ENCODE measurements around the gene CCN5. TPM values are rescaled to one million over a fixed set of nuclear protein-coding genes. Genes with fewer than 3 reads are reported as not detected.

CCN5 gene
- total and polyA plus RNA-seq, 2 of the 13 experiments (the other 11 are each of a cell fraction or from before 2014, with no cell fraction given), result 0.12 TPM; not detected in 1

GRCh38 chr20:44742304-44743079 lies 27.3 kb downstream of the CCN5 start:
- 24% methylated on average over 14 of the region's 14 CpGs for WGBS (ENCODE audit: low lambda C conversion rate)
- Histone ChIP-seq H2AFZ (ENCODE audit: low read length) (no peak overlapping the region), H3K27ac (ENCODE audit: extremely low read length, insufficient read depth, low read length) (no peak overlapping the region), H3K4me2 (ENCODE audit: low read depth, low read length) (no peak overlapping the region), H3K79me2 (ENCODE audit: insufficient read depth, low read length) (no peaks in the 10 kb centered on the region), H3K4me1 (ENCODE audit: insufficient read depth, low read length) (peaks cover 14% of the 10 kb centered on the region), H4K20me1 (ENCODE audit: insufficient read depth, low read length) (0 out of 2 replicates have a peak, but pooled peaks cover 3% of the 10 kb centered on the region), H3K27me3 (ENCODE audit: control insufficient read depth in 1 of 2, insufficient read depth in 2 of 2, low read length in 2 of 2) (peaks cover 14 to 53% of the 10 kb centered on the region in 2 experiments), H3K9ac (ENCODE audit: insufficient read depth, low read depth, low read length) (no peak overlapping the region), H3K4me3 (replicated peaks in 1 of 3; ENCODE audit: insufficient read depth in 1 of 3, low read depth in 2 of 3, low read length in 3 of 3) (no peak overlapping the region), H3K36me3 (replicated peaks in 1 of 2; ENCODE audit: control insufficient read depth in 1 of 2, insufficient read depth in 2 of 2, low read length in 2 of 2) (no peaks in the 10 kb centered on the region), H3K9me3 (ENCODE audit: low read length) (no peaks in the 10 kb centered on the region)
- no peak for DNase-seq (ENCODE audit: low spot score)
- ChIA-PET CTCF (ENCODE audit: low intra/inter-chr PET ratio, low total read pairs) (no interaction called here), POLR2A (no interaction called here)
- BruUV-seq (replicated peaks), result no TSS peak
- no peak for TF ChIP-seq EEA1 (CRISPR knock-in tag; IDR thresholded peaks at IDR 0.05; ENCODE audit: borderline replicate concordance)
- TF ChIP-seq ZNF713 (CRISPR knock-in tag; IDR thresholded peaks at IDR 0.05), result no peak
- TF ChIP-seq TAF1 (CRISPR knock-in tag; IDR thresholded peaks at IDR 0.05), result no peak
- TF ChIP-seq HNF4G (IDR thresholded peaks at IDR 0.05; ENCODE audit: borderline replicate concordance, low read depth, low read length), result no peak
- TF ChIP-seq HNF4G (CRISPR knock-in tag; IDR thresholded peaks at IDR 0.05; ENCODE audit: borderline replicate concordance, low read depth), result no peak
- TF ChIP-seq TSC22D2 (CRISPR knock-in tag; IDR thresholded peaks at IDR 0.05; ENCODE audit: borderline replicate concordance), result no peak
- no peak for TF ChIP-seq PCBP2 (optimal IDR thresholded peaks at IDR 0.05; ENCODE audit: low read depth, low read length, poor library complexity, severe bottlenecking)
- TF ChIP-seq DMAP1 (CRISPR knock-in tag; IDR thresholded peaks at IDR 0.05), result no peak
- no peak for TF ChIP-seq KDM1A (CRISPR knock-in tag; IDR thresholded peaks at IDR 0.05)
- TF ChIP-seq ZNF10 (CRISPR knock-in tag; IDR thresholded peaks at IDR 0.05; ENCODE audit: borderline replicate concordance, low read depth), result no peak
- no peak for TF ChIP-seq SAFB2 (CRISPR knock-in tag; IDR thresholded peaks at IDR 0.05; ENCODE audit: borderline replicate concordance, low read depth)
- TF ChIP-seq ZNF652 (CRISPR knock-in tag; IDR thresholded peaks at IDR 0.05; ENCODE audit: borderline replicate concordance, low read depth), result no peak
- no peak for TF ChIP-seq E2F2 (CRISPR knock-in tag; IDR thresholded peaks at IDR 0.05; ENCODE audit: borderline replicate concordance)
- no peak for TF ChIP-seq PRMT3 (CRISPR knock-in tag; IDR thresholded peaks at IDR 0.05; ENCODE audit: borderline replicate concordance, low read depth)
- TF ChIP-seq DBP (CRISPR knock-in tag; IDR thresholded peaks at IDR 0.05; ENCODE audit: not compliant biosample characterization), result no peak
- in situ Hi-C loops (cut with HindIII; ENCODE audit: extremely low pct_ligation_motif_present, low pct_unique_long_range_greater_than_20kb) (loop anchor here (5.0 kb wide), 1 partner anchor 125 kb away; no protein-coding TSS in a partner anchor), intact Hi-C loops (cut with micrococcal nuclease; ENCODE audit: unreplicated experiment) (no loop called here)
- no peak for ATAC-seq
- no peak for FAIRE-seq
